GM21515 (cell line): ENCODE results near the gene UFM1.
A peak's percentile ranks its signal among the peaks of the same experiment; 100 is the strongest.
"Not testable (repeated sequence)": the region's sequence is repeated elsewhere in the genome, so short reads cannot be mapped to it uniquely, and the experiment has no call there.

Source experiments
- ATAC-seq: cut with Tn5 transposase; IDR thresholded peaks from one replicate; pipeline ENCODE4 v1.9.1; 2021; ENCODE audit not compliant: unreplicated experiment

The UFM1 gene

GRCh38 chr13:38349390-38350113, at the start of gene UFM1:
Gene UFM1, plus strand, starts transcription at chr13:38349851. Its CDS starts 69 bp downstream, at chr13:38349920.
- ATAC-seq, result peak; percentile 96

GRCh38 chr13:38301236-38301635, 48.4 kb upstream of the UFM1 start:
- ATAC-seq, result no peak

GRCh38 chr13:38303816-38304320, 45.8 kb upstream of the UFM1 start:
- ATAC-seq, result no peak

- ATAC-seq, result no peak
Observed at GRCh38 chr13:38308736-38309135, 40.9 kb upstream of the UFM1 start.

GRCh38 chr13:38309397-38309796, 40.3 kb upstream of the UFM1 start:
- ATAC-seq, result no peak

GRCh38 chr13:38311175-38311574, 38.5 kb upstream of the UFM1 start:
- ATAC-seq, result not testable (repeated sequence)

GRCh38 chr13:38316129-38316528, 33.5 kb upstream of the UFM1 start:
- no peak for ATAC-seq

- ATAC-seq, result no peak
Observed at GRCh38 chr13:38321654-38322053, 28.0 kb upstream of the UFM1 start.

- ATAC-seq, result no peak
Observed at GRCh38 chr13:38325426-38325825, 24.2 kb upstream of the UFM1 start.

GRCh38 chr13:38328699-38329098, 21.0 kb upstream of the UFM1 start:
- ATAC-seq, result no peak

- ATAC-seq, result no peak
Observed at GRCh38 chr13:38334845-38335244, 14.8 kb upstream of the UFM1 start.

- no peak for ATAC-seq
Observed at GRCh38 chr13:38338089-38338488, 11.6 kb upstream of the UFM1 start.

- ATAC-seq, result no peak
Observed at GRCh38 chr13:38340624-38341023, 9.0 kb upstream of the UFM1 start.

GRCh38 chr13:38341149-38341692, 8.4 kb upstream of the UFM1 start:
- ATAC-seq, result no peak

- no peak for ATAC-seq
Observed at GRCh38 chr13:38346764-38347163, 2.9 kb upstream of the UFM1 start.

- peak; percentile 8 for ATAC-seq
Observed at GRCh38 chr13:38348861-38349389, 726 bp upstream of the UFM1 start.

- peak; percentile 38 for ATAC-seq
Observed at GRCh38 chr13:38350114-38350617, 515 bp downstream of the UFM1 start.

- ATAC-seq, result no peak
Observed at GRCh38 chr13:38355595-38356119, 6.0 kb downstream of the UFM1 start.

- ATAC-seq, result no peak
Observed at GRCh38 chr13:38358684-38359083, 9.0 kb downstream of the UFM1 start.

- ATAC-seq, result no peak
Observed at GRCh38 chr13:38361542-38362262, 12.1 kb downstream of the UFM1 start.

GRCh38 chr13:38363219-38363618, 13.6 kb downstream of the UFM1 start:
- ATAC-seq, result no peak
